NCI-H82 (cell line): ENCODE data around the gene CAPRIN1.

ENCODE experiments used
- DNase-seq: peaks from one replicate; lab custom pipeline; 2025; lab: John Stamatoyannopoulos, UW

CAPRIN1 gene

GRCh38 chr11:34051349-34052035 lies at the start of gene CAPRIN1:
Gene CAPRIN1, plus strand, starts transcription at chr11:34051731. Its CDS starts 690 bp downstream, at chr11:34052421.
- peak; percentile 96 for DNase-seq

DNA sequence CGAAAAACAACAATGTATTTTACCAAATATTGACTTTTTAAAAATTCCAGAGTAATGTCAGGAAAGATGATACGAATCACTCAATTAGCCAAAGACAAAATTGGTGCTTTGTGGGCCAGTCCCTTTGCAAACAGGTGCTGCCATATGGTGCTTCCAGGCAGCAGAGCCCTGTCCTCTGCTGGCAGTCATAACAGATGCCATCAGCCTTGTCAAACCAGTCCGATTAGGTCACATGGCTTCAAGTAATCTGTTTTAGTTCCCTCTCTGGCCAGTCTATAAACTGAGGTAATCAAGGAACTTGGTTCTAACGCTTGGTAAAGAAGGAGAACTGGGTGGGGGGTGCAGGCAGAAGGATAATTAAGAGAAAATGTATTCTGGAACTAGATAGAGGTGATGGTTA lies 49.1 kb upstream of the CAPRIN1 start:
- peak; percentile 90 for DNase-seq

DNA sequence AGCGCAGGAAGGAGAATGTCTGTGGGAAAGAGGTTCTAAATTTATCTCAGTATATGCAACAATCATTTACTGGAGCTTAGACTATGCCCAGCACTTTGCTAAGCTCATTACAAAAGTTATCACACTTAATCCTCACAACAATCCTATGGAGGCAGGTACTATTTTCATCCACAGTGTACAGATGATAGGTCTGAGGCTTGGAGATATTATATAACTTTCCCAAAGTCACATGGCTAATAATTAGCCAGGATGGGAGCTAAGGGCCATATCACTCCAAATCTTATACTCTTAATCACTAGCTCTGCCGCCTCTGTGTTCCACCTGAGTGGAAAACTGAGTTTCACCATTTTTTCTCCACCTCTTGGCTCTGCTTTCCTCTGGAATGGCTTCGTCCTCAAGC lies 47.3 kb upstream of the CAPRIN1 start:
- DNase-seq: peak; percentile 72

GRCh38 chr11:34006876-34007275 lies 44.7 kb upstream of the CAPRIN1 start:
- no peak for DNase-seq

- no peak for DNase-seq
Measured at GRCh38 chr11:34012734-34013133, 38.8 kb upstream of the CAPRIN1 start.

DNA sequence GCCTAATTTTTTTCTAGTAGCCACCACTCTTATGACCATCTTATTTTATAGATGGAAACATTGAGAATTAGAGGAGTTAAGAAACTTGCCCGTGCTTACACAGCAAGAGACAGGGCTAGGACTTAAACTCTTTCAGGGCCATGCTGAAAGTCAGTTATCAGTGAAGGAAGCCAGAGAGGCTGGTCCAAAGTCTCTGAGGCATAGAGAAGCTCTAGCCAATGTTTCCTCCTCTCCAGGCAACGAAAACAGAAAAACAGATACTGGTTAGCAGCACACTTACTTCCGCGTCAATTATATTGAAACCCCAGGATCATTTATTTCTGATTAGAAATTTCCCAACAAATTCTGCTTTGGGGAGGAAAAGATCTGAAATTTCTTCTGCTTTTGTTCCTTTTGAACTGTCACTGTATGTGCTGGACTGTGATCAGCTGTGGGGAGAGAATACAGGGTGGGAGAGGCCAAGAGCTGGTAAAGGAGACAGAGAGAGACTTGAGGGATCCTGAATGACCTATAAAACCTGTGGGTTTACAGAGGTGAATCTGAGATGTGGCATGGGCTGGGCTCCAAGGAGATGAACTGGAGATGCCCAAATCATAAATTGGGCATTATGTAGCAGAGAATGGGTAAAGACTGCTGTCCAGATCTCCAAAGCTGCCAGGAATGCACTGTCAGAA lies 37.5 kb upstream of the CAPRIN1 start:
- no peak for DNase-seq

GRCh38 chr11:34021977-34022735 lies 29.4 kb upstream of the CAPRIN1 start:
- DNase-seq: no peak

GRCh38 chr11:34026432-34026831 lies 25.1 kb upstream of the CAPRIN1 start:
- no peak for DNase-seq

DNA sequence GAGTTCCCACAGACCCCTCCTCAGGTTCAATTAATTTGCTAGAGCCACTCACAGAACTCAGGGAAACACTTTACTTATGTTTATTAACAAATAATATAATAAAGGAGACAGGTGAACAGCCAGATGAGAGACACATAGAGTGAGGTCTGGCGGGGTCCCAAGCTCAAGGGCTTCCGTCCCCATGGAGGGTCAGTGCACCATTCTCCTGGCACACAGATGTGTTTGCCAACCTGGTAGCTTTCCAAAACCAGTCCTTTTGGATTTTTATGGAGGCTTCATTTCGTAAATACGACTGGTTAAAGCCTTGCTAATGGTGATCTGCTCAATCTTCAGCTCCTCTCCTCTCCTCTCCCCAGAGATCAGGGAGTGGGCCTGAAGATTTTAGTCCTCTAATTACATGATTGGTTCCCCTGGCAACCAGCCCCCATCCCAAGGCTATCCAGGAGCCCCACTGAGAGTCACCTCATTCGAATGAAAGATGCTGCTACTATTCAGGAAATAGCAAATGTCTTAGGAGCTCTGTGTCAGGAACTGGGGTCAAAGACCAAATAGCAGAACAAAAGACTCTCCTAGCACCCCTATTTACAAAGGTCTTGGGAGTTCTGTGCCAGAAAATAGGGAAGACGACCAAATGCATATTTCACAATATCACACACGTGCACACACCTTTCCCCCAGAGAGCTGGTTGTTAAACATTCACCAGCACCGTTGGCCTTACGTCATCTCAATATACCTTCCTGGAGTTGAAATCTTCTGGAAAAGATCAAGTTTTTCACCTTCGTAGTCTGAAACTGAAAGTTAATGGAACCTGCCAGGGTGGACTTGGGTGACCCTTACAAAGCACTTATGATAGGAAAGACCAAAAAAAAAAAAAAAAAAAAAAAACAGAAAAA lies 23.8 kb upstream of the CAPRIN1 start:
- no peak for DNase-seq

- no peak for DNase-seq
Measured at GRCh38 chr11:34028425-34028824, 23.1 kb upstream of the CAPRIN1 start.

DNA sequence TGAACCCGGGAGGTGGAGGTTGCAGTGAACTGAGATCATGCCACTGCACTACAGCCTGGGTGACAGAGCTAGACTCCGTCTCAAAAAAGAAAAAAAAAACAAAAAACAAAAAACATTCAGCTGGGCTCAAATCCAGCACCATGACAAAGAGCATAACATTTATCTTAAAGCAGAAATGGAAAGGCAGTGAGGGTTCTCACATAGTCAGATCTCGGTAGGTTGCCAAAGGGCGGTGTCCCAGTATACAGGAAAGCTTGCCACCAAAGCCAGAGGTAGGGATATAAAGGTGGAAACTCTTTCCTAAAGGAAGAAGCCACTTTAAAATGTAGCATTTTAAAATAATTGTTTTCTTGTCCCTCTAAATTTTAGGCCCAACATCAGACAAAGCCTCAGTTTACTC lies 22.4 kb upstream of the CAPRIN1 start:
- no peak for DNase-seq

DNA sequence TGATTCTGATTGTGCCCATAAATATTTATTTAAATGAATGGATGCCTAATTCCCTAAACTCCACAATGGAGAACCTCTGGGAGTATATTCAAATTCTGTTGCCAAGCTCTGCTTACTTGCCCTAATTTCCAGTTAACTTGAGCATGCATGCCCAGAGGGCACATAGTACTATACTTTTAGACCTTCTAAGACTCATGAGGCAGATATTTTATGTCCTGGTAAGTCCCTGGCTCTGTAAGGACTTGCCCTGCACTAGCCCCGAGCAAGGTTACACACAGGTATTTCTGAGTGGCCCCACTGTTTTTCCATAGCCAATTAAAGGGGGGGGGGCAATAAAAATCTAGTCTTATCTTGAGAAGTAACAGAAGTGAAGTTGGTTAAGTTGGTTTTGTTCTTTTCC lies 21.1 kb upstream of the CAPRIN1 start:
- DNase-seq: no peak

GRCh38 chr11:34033399-34033798 lies 18.1 kb upstream of the CAPRIN1 start:
- DNase-seq: no peak

GRCh38 chr11:34034053-34034452 lies 17.5 kb upstream of the CAPRIN1 start:
- DNase-seq: no peak

DNA sequence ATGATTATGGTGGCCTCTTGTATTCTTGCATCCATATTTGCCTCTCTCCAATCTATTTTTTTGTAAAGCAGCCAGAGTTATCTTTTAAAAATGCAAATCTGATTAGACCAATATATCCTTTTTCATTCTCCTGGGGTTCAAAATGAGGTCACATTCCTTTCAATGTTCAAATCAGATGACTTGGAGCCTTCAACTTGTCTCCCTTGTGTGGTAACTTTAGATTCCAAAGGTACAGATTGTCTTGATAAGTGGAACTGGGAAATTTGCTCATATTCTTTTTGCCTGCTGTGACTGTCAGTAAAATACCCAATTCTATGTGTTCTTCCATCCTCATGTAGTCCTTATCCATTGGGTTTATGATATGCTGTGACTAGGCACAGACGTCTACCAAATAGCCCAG lies 15.1 kb upstream of the CAPRIN1 start:
- no peak for DNase-seq

GRCh38 chr11:34037016-34037415 lies 14.5 kb upstream of the CAPRIN1 start:
- DNase-seq: no peak

DNA sequence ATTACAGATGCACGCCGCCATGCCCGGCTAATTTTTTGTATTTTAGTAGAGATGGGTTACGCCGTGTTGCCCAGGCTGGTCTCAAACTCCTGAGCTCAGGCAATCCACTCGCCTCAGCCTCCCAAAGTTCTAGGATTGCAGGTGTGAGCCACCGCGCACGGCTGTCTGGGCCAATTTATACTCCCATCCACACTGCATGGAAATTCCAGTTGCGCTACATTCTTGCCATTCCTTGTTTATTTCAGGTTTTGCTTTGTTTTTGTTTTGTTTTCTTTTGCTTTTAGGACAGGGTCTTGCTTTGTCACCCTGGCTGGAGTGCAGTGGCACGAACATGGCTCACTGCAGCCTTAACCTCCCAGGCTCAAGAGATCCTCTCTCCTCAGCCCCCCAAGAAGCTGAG lies 11.0 kb upstream of the CAPRIN1 start:
- no peak for DNase-seq

- no peak for DNase-seq
Measured at GRCh38 chr11:34044664-34045485, 6.7 kb upstream of the CAPRIN1 start.

- DNase-seq: no peak
Measured at GRCh38 chr11:34049028-34049427, 2.5 kb upstream of the CAPRIN1 start.

DNA sequence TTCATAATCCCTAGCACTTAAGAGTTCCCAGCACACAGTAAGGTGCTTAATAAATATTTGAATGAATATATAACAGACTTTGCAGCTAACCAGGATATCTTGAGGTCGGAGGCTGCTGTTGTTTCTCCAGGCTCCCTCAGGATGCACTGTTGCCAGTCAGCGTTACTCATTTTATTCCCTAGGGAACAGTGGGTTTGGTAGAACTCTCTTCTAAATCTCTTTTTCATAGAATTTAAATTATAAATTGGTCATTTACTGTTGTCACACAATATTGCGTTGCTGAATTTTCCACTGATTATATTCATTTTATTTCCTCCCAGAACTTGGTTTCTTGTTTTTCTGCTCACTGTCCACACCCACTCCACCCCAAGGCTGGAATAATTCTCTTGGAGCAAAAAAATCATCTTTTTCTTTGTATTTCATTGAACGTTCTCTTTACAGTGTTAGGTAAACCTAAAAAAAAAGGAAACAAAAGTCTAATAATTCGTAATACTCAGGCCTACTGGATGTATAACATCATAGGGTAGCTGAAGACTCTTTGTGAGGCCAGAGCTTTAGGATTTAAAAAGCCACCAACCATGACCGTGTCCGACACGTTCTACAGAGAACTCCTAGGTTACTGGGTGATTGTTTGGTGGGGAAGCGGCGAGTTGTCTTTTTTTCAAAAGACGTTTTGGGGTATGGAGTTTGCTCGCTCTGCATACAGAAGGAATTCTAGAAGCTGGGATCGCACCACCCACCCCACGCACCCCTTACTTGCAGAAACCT lies 766 bp upstream of the CAPRIN1 start:
- DNase-seq: peak; percentile 80
